GM18499 (cell line): ENCODE measurements around the gene BRD1.

ENCODE experiments used
- ATAC-seq: cut with Tn5 transposase; IDR thresholded peaks from one replicate; pipeline ENCODE4 v1.9.1; 2021; ENCODE audit warnings: moderate number of reproducible peaks; ENCODE audit not compliant: insufficient read depth, unreplicated experiment

Gene BRD1

GRCh38 chr22:49755631-49756001 is 72.1 kb downstream of the BRD1 start:
- ATAC-seq = no peak

DNA sequence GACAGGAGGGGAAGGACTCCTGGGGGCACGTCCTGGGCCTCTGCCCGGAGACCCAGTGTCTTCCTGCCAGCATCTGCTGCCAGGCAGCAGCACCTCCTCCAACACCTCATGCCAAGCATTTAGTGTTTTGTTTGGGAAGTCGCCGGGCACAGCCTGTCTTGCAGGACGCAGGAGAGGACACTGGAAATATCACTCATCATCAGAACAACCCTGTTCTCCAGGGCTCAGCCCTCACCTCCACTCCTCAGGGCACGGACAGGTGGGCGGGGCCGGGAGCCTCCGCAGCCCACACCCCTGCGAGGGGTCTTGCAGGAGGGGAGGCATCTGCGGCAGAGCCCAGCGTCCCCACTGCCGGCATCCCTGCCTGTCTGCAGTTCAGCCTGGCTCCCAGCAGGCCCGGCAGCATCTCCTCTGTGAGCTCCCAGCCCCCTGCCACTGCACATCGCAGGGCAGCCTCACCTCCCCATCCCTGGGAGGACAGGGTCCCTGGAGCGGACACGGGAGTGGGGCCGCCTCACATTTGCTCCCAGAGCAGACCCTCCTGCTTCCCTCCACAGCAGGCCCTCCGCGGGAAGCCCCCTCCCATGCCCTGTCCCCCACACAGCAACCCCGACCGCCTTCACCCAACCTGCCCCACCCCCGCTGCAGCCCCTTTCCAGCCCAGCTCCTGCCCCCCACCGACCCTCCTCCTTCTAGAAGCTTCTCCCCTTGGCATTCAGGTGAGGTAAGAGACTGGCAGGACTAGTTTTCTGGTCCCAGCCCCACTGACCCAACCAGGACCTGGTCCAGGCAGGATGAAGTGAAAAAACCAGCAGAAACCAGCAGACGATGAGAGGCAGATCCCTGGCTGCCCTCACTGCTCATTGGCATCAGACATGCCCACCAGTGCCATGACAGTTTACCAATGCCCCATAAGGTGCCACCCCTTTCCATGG is 72.7 kb downstream of the BRD1 start:
- no peak for ATAC-seq

- ATAC-seq = no peak
Observed at GRCh38 chr22:49753961-49754695, 73.5 kb downstream of the BRD1 start.

DNA sequence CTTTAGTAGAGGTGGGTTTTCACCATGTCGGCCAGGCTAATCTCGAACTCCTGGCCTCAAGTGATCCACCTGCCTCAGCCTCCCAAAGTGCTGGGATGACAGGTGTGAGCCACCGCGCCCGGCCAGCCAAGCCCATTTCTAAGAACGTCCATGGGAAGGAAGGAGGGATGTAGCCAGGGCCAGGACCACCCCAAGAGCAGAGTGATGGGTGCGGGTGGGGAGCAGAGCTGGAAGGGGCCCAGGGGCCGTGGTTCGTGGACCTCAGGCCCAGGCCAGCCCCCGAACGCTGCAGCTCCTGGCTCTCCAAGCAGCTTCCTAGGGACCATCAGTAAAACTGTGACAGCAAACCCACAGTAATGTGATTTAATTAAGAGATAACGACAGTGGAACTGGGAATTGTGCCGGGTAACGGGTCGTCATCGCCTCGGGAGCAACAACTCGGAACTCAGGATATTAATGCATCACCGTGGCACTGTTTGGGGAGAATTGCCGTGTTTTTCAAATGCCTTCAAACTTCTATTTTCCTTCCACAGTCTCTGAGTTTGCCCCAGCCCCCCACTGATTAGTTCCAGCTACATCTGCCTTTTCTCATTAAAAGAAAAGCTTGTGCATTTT is 74.3 kb downstream of the BRD1 start:
- no peak for ATAC-seq

DNA sequence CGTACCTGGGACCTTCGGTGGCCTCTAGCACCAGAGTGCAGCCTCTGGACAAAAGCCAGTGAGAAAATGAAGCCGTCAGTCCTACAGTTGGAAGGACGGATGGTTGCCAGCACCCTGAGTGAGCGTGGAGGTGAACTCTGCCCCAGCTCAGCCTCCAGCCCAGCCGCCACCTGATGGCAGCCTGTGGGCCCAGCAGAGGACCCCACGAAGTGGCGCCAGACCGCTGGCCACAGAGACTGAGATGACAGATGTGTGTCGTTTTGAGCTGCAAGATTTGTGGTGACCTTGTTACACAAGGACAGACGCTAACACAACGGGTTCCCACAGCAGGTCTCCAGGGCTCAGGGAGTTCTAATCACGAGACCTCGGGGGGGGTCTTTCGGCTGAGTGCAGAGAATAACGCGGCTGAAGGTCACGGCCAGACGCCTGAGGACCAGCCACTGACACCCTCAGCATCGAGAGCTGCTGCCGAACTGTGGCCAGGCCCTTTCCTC is 75.0 kb downstream of the BRD1 start:
- ATAC-seq = no peak

GRCh38 chr22:49751966-49752597 is 75.6 kb downstream of the BRD1 start:
- ATAC-seq = no peak

- ATAC-seq = no peak
Observed at GRCh38 chr22:49751318-49751965, 76.2 kb downstream of the BRD1 start.

DNA sequence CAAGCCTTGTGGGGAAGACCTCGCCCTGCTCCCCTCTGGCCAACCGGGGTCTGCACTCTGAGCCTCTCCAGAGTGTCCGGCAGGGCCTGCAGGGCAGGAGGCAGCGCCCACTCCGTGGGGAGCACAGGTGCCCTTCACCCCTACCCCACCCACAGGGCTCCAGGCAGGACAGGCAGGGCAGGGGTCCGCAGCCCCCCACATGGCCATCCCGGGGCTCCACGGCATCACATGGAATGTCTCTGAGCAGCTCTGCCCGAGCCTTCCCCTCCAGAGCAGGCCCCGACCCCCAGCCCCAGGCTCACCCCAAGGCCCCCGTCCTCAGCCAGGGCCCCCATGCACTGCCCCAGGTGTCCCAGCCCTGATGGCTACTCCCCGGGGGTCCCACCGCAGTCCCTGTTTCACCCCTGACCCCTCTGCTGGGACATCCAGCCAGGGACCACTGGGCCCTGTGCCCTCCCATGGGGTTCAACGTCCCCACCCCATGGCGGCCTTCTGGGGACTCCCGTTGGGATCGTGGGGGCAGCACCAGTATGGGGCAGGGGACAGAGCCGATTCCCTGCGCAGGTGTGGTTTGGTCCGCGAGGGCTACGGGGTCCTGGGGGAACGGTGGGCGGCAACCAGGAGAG is 77.7 kb downstream of the BRD1 start:
- no peak for ATAC-seq

DNA sequence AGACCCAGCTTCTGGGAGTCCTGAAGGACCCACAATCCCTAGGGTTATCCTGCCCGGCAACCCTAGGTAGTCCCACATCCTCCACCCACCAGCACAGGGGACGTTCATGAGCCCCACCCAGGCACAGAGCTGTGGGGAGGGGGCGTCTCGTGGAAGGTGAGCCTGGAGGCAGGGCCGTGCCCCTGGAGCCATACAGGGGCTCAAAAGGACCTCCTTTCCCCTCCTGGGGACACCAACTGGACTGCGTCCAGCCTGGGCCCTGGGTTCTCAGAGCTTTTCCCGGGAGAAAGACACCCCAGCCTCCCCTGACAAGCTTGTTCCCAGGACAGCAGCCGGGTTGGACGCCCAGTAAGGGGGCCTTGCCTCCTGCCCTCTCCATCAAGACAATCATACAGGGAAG is 78.4 kb downstream of the BRD1 start:
- no peak for ATAC-seq

DNA sequence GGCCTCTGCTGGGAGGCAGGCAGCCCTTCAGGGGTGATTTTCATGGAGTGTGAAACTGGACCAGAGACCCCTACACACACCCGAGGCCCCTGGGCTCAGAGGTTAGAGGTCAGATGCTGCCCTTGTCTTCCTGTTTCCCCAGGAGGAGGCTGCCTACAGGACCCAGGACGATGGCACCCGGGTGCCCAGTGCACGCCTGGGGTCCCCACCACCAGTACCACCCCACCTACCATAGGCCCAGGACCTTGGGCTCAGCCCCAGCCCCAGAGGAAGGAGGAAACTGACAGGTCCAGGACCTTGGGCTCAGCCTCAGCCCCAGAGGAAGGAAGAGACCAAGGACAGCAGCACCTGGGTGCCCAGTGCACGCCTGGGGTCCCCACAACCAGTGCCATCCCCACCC is 79.2 kb downstream of the BRD1 start:
- ATAC-seq = no peak

DNA sequence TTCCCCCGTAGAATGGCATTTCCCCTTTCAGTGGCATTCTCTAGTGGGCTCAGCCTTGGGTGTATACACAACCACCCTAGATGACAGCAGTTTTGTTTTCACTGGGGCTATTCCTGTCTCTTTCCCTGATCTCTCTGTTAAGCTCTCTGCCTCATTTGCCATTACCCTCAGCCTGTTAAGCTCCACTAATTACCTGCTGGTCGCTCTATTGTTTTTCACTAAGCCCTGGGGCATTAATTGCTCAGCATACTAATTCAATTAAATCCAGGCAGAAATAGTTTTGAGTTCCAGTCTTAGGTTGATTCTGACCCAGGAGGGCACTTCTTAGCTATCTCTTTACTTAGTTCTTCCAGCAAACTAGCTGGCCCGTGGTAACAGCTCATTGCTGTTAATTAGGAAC is 80.0 kb downstream of the BRD1 start:
- no peak for ATAC-seq

GRCh38 chr22:49747130-49747529 is 80.5 kb downstream of the BRD1 start:
- ATAC-seq = no peak

DNA sequence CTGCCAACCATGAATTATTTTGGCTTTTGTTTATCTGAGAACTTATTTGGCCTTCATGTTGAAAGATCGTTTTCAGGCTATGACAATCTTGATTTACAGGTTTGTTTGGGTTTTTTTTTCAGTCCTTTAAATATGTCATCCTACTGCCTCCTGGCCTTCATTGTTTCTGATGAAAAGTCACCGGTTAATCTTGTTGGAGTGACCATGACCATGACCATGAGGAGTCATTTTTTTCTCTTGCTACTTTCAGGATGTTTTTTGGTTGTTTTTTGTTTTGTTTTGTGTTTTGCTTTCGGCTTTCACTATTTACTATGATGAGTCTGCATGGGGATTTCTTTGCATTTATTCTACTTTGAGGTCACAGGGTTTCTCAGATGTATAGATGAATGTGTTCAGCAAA is 81.6 kb downstream of the BRD1 start:
- ATAC-seq = no peak

GRCh38 chr22:49740242-49740641 is 87.4 kb downstream of the BRD1 start:
- ATAC-seq = no peak

DNA sequence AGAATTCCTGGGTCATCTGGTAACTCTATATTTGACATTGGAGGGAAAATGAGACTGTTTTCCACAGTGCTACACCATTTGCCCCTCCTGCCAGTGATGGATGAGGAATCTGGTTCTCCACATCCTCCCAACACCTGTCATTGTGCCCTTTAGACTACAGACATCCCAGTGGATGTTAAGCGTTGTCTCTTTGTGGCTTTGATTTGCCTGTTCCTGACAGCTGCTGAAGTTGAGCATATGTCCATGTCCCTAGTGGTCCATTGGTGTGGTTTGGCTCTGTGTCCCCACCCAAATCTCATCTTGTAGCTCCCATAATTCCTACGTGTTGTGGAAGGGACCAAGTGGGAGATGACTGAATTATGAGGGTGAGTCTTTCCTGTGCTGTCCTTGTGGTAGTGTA is 88.5 kb downstream of the BRD1 start:
- no peak for ATAC-seq

DNA sequence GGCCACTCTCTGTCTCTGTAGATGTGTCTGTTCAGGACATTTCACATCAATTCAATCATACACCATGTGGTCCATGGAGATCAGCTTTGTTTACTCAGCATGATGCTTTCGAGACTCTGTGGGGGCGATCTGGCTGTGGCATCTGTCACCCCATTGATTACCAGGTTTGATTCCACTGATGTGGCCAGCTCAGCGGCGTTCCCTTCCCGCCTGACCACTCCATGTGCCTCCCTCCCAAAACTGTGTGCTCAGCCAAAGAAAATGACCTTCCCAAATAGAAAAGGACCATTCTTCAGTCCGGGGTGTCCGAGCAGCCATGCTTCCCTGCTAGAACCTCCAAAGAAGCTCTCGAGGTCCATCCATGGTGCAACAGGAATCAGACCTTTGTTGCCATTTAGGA is 89.1 kb downstream of the BRD1 start:
- ATAC-seq = no peak

DNA sequence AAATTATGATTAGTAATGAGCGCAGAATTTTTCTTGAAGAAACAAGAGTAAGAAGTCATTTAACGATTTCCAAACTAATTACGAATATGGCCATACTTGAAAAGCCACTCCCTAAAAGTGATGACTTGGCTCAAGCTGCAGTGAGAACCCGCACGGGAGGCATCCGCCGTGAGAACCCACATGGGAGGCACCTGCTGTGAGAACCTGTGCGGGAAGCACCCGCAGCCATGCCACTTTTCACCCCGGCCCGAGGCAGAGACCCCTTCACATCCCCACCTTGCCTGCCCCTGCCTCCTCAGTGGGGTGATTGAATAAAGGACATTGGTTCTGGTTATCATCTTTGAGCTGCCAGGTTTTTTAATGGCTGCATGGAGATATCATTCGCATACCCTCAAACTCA is 89.7 kb downstream of the BRD1 start:
- no peak for ATAC-seq

DNA sequence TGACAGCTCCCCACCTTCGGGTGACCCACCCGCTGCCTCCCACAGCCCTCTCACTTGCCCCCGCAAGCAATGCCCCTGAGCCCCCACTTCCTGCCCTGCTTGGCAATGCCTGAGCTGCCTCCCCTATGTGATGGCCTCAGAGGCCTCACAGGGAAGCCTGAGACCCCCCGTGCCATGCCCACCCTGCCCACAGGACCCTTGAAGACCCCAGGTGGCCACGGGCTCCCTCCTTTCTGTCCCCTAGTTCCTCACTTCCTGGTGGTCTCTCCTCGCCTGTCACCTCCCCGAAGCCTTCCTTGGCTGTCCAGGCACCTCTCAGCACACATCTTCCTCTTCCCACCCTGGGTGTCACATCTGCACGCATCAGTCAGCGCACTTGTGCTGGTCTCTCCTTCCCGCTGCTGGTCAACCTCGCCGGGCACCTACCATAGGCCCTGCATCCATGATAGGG is 90.5 kb downstream of the BRD1 start:
- no peak for ATAC-seq

DNA sequence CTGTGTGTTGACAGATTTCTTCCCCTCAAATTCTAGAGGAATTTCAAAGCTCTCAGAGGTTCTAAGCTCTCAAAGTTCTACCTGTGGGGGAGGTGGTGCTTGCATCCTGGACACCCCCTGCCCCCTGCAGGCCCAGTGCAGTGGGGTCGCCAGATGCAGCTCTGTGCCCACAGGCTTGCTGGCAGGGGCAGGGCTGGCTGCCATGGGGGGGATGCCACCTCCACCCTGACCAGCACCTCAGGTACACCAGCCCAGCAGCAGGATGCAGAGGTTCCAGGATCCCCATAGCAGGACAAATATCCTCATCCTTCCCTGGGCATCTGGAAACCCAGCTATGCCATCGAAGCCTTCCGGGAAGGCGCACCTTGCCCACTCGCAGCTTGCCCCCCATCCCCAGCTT is 91.1 kb downstream of the BRD1 start:
- no peak for ATAC-seq
